ENCODE data around the gene INPP4B.
"Not testable (repeated sequence)": the region's sequence is repeated elsewhere in the genome, so short reads cannot be mapped to it uniquely, and the experiment has no call there.

The INPP4B gene

GRCh38 chr4:142663828-142664227 is 182.3 kb downstream of the INPP4B start:
- TF ChIP-seq CTCF (IDR thresholded peaks at IDR 0.05; ENCODE audit: control insufficient read depth, insufficient read depth, low read depth, low read length, missing control alignments), result no peak
- DNase-seq (ENCODE audit: low read depth), result no peak
- H3K4me3 ChIP-seq (ENCODE audit: control insufficient read depth, low read depth, low read length), result no peak overlapping the region

DNA sequence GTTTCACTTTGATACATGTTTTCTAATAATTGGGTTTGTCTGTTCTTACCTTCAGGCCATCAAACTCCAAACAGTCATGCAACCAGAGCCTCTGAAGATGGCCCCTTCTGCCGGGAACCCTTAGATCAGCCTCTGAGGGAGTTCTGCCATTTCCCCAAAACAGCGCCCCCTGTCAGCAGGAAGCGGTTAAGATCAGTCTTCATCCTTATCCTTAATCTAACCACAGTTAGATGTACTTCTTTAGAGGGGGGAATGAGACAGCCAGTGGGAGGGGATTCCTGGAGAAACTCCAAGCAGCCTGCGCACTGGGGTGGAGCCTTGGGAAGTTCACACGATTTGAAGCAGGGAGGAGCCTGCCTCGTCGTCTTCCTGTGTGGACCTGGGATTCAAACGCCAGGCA is 185.4 kb downstream of the INPP4B start:
- no peak overlapping the region for H3K4me3 ChIP-seq (ENCODE audit: control insufficient read depth, low read depth, low read length)
- no peak for TF ChIP-seq CTCF (IDR thresholded peaks at IDR 0.05; ENCODE audit: control insufficient read depth, insufficient read depth, low read depth, low read length, missing control alignments)
- no peak for DNase-seq (ENCODE audit: low read depth)

- DNase-seq (ENCODE audit: low read depth), result no peak
- TF ChIP-seq CTCF (IDR thresholded peaks at IDR 0.05; ENCODE audit: control insufficient read depth, insufficient read depth, low read depth, low read length, missing control alignments), result no peak
- no peak overlapping the region for H3K4me3 ChIP-seq (ENCODE audit: control insufficient read depth, low read depth, low read length)
Observed at GRCh38 chr4:142656178-142656577, 189.9 kb downstream of the INPP4B start.

GRCh38 chr4:142648378-142648777 is 197.7 kb downstream of the INPP4B start:
- no peak for DNase-seq (ENCODE audit: low read depth)
- no peak overlapping the region for H3K4me3 ChIP-seq (ENCODE audit: control insufficient read depth, low read depth, low read length)
- no peak for TF ChIP-seq CTCF (IDR thresholded peaks at IDR 0.05; ENCODE audit: control insufficient read depth, insufficient read depth, low read depth, low read length, missing control alignments)

DNA sequence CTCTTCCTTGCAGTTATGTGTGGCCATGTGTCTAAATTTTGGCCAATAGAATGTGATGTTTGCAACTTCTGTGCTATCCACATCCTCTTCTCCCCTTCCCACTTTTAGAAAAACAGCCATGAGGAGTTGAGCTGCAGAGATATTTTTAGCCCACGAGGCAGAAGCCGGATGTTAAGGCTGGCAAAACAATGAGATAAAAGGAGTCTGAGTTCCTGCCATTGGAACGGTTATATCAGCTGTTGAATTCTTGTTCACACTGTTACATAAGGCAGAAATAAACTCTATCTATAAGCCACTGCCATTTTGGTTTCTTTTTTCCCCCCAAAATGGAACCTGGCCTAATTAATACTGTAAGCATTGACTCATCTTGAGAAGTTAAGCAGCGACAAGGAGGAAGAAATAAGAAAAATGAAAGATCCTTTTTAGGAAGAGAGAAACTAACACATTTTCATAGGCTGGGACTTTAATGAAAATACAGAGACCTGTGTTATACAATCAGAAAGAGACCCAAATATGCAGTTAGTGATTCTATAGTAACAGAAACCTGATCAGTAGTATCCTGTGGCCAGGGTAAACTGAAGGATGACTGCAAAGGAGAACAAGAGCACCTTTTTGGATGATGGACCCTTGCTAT is 200.5 kb downstream of the INPP4B start:
- no peak for TF ChIP-seq CTCF (IDR thresholded peaks at IDR 0.05; ENCODE audit: control insufficient read depth, insufficient read depth, low read depth, low read length, missing control alignments)
- no peak for DNase-seq (ENCODE audit: low read depth)
- no peak overlapping the region for H3K4me3 ChIP-seq (ENCODE audit: control insufficient read depth, low read depth, low read length)

DNA sequence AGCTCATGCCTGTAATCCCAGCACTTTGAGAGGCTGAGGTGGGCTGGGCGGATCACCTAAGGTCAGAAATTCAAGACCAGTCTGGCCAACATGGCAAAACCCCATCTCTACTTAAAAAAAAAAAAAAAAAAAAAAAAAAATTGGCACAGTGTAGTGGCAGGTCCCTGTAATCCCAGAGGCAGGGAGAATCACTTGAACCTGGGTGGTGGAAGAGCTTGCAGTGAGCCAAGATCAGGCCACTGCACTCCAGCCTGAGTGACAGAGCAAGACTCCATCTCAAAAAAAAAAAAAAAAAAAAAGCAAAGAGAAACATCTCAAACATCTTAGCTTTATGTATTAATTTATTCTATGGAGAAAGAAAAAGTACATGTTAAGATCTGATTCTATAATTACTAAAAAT is 201.5 kb downstream of the INPP4B start:
- H3K4me3 ChIP-seq (ENCODE audit: control insufficient read depth, low read depth, low read length); DNase-seq (ENCODE audit: low read depth): not testable (repeated sequence)

DNA sequence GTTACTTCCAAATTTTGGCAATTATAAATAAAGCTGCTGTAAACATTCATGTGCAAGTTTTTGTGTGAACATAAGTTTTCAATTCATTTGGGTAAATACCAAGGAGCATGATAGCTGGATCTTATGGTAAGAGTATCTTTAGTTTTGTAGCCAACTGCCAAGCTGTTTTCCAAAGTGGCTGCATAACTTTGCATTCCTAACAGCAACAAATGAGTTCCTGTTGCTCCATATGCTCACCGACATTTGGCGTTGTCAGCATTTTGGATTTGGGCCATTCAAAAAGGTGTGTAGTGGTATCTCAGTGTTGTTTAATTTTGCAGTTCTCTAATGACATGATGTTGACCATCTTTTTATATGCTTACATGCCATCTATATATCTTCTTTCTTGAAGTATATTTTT is 208.5 kb downstream of the INPP4B start:
- H3K4me3 ChIP-seq (ENCODE audit: control insufficient read depth, low read depth, low read length), result no peak overlapping the region
- TF ChIP-seq CTCF (IDR thresholded peaks at IDR 0.05; ENCODE audit: control insufficient read depth, insufficient read depth, low read depth, low read length, missing control alignments), result no peak
- DNase-seq (ENCODE audit: low read depth), result no peak

All from AG09309 (cell line).